HL-60 (cell line): ENCODE data around the gene PARL.

Experiments used
- POLR2AphosphoS5 ChIP-seq: IDR thresholded peaks from 2 replicates; pipeline ENCODE4 v1.6.1; 2012; ENCODE audit warnings: low read depth
- TF ChIP-seq, protein P1 (sequence below): IDR thresholded peaks from one replicate; pipeline ENCODE4 v1.5.1; 2011; ENCODE audit warnings: low read length, control low read depth, inconsistent platforms; ENCODE audit not compliant: insufficient read depth
- TF ChIP-seq, protein P2 (sequence below): IDR thresholded peaks from 2 replicates; pipeline ENCODE4 v1.6.1; 2012; ENCODE audit warnings: low read depth; ENCODE audit not compliant: insufficient replicate concordance

DNA sequence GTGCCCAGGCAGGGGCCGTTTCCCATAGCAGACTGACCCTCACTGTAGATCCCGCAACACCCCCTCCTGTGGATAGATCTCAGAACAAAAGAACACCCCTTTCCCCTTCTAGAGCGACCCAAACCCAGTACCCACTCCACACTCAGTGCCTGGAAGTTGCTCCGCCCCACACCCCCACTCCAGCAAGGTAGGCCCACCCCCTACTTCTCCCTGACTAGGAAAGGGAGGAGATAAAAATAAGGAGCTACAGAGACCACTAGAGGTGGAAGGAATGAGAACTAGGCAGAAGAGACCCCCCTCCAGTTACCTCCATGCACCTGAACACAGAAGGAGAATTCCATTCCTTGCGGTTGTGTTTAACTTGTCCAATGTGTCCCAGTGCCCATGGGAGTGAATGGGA is 30.2 kb upstream of the PARL start:
- TF ChIP-seq, protein P1, sequence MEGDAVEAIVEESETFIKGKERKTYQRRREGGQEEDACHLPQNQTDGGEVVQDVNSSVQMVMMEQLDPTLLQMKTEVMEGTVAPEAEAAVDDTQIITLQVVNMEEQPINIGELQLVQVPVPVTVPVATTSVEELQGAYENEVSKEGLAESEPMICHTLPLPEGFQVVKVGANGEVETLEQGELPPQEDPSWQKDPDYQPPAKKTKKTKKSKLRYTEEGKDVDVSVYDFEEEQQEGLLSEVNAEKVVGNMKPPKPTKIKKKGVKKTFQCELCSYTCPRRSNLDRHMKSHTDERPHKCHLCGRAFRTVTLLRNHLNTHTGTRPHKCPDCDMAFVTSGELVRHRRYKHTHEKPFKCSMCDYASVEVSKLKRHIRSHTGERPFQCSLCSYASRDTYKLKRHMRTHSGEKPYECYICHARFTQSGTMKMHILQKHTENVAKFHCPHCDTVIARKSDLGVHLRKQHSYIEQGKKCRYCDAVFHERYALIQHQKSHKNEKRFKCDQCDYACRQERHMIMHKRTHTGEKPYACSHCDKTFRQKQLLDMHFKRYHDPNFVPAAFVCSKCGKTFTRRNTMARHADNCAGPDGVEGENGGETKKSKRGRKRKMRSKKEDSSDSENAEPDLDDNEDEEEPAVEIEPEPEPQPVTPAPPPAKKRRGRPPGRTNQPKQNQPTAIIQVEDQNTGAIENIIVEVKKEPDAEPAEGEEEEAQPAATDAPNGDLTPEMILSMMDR = no peak
- TF ChIP-seq, protein P2, sequence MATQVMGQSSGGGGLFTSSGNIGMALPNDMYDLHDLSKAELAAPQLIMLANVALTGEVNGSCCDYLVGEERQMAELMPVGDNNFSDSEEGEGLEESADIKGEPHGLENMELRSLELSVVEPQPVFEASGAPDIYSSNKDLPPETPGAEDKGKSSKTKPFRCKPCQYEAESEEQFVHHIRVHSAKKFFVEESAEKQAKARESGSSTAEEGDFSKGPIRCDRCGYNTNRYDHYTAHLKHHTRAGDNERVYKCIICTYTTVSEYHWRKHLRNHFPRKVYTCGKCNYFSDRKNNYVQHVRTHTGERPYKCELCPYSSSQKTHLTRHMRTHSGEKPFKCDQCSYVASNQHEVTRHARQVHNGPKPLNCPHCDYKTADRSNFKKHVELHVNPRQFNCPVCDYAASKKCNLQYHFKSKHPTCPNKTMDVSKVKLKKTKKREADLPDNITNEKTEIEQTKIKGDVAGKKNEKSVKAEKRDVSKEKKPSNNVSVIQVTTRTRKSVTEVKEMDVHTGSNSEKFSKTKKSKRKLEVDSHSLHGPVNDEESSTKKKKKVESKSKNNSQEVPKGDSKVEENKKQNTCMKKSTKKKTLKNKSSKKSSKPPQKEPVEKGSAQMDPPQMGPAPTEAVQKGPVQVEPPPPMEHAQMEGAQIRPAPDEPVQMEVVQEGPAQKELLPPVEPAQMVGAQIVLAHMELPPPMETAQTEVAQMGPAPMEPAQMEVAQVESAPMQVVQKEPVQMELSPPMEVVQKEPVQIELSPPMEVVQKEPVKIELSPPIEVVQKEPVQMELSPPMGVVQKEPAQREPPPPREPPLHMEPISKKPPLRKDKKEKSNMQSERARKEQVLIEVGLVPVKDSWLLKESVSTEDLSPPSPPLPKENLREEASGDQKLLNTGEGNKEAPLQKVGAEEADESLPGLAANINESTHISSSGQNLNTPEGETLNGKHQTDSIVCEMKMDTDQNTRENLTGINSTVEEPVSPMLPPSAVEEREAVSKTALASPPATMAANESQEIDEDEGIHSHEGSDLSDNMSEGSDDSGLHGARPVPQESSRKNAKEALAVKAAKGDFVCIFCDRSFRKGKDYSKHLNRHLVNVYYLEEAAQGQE = no peak
- TF ChIP-seq POLR2AphosphoS5 = no peak
